Mucosa of rectum (tissue), 2 donors: ENCODE measurements around the gene PDE4D.

ENCODE experiments used
- H3K27ac ChIP-seq, 2 donors: one replicate each; pipeline ENCODE4 v1.7.0; 2013; ENCODE audit warnings: inconsistent platforms in 2 of 2, low read depth in 2 of 2, low read length in 2 of 2
- H3K27me3 ChIP-seq, 2 donors: one replicate each; pipeline ENCODE4 v1.7.0; 2013; ENCODE audit warnings: low read length in 2 of 2; ENCODE audit not compliant: control insufficient read depth in 2 of 2, insufficient read depth in 2 of 2
- H3K36me3 ChIP-seq, 2 donors: one replicate each; pipeline ENCODE4 v1.7.0; 2013; ENCODE audit warnings: low read length in 2 of 2; ENCODE audit not compliant: control insufficient read depth in 2 of 2, insufficient read depth in 2 of 2
- H3K4me1 ChIP-seq, 2 donors: one replicate each; pipeline ENCODE4 v1.7.0; 2013; ENCODE audit warnings: low read length in 2 of 2, mild to moderate bottlenecking in 1 of 2; ENCODE audit not compliant: control insufficient read depth in 2 of 2, insufficient read depth in 2 of 2
- H3K4me3 ChIP-seq, 2 donors: one replicate each; pipeline ENCODE4 v1.7.0; 2013; ENCODE audit warnings: low read length in 2 of 2
- H3K9ac ChIP-seq, 2 donors: one replicate each; pipeline ENCODE4 v1.7.0; 2013; ENCODE audit warnings: low read length in 2 of 2, low read depth in 1 of 2, mild to moderate bottlenecking in 1 of 2
- H3K9me3 ChIP-seq, 2 donors: one replicate each; pipeline ENCODE4 v1.7.0; 2013; ENCODE audit warnings: low read length in 2 of 2; ENCODE audit not compliant: control insufficient read depth in 2 of 2
- donor health status: healthy.
- donor health status: Normal muscosa, but diverticular disease.

Gene PDE4D

GRCh38 chr5:59830536-59831200 lies 62.9 kb downstream of the PDE4D start:
- no peaks in the 10 kb centered on the region for H3K9me3 ChIP-seq
- H3K9ac ChIP-seq: no peak overlapping the region
- H3K27me3 ChIP-seq: peaks cover 0 to 3% of the 10 kb centered on the region in 2 donors
- H3K4me1 ChIP-seq: no peaks in the 10 kb centered on the region
- no peaks in the 10 kb centered on the region for H3K36me3 ChIP-seq
- H3K4me3 ChIP-seq: no peak overlapping the region
- no peak overlapping the region for H3K27ac ChIP-seq

DNA sequence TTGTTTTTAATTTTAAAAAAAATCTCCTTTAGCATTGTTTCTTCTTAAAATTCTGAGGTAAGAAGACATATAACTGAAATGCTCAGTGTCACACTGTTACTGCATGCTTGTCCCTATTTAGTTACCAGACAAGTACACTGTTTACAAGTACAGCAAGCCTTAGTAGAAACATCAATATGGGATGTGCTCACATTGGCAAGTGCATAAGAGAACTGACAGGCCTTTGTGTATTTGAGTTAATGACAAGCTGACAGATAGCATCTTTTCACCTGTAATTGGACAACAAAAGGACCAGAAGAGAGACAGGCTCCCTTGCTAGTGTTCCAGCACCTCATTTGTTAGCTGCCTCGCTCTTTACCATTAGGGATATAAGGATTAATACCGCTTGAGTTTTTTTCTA lies 63.6 kb downstream of the PDE4D start:
- no peak overlapping the region for H3K9ac ChIP-seq
- H3K4me1 ChIP-seq: no peaks in the 10 kb centered on the region

GRCh38 chr5:59829386-59829785 lies 64.1 kb downstream of the PDE4D start:
- H3K27me3 ChIP-seq: peaks cover 0 to 3% of the 10 kb centered on the region in 2 donors
- H3K4me1 ChIP-seq: no peaks in the 10 kb centered on the region
- no peak overlapping the region for H3K27ac ChIP-seq
- no peaks in the 10 kb centered on the region for H3K36me3 ChIP-seq
- H3K4me3 ChIP-seq: no peak overlapping the region
- H3K9me3 ChIP-seq: no peaks in the 10 kb centered on the region
- H3K9ac ChIP-seq: no peak overlapping the region

More for the DNA sequence above, 63.6 kb downstream of the PDE4D start:
- Histone ChIP-seq H3K9me3 (no peaks in the 10 kb centered on the region), H3K36me3 (no peaks in the 10 kb centered on the region), H3K27ac (no peak overlapping the region), H3K27me3 (peaks cover 0 to 3% of the 10 kb centered on the region in 2 donors), H3K4me3 (no peak overlapping the region)

- no peak overlapping the region for H3K9ac ChIP-seq
- no peaks in the 10 kb centered on the region for H3K4me1 ChIP-seq
- H3K27ac ChIP-seq: no peak overlapping the region
- H3K9me3 ChIP-seq: no peaks in the 10 kb centered on the region
- no peak overlapping the region for H3K4me3 ChIP-seq
- H3K27me3 ChIP-seq: peaks cover 0 to 3% of the 10 kb centered on the region in 2 donors
- H3K36me3 ChIP-seq: no peaks in the 10 kb centered on the region
These were observed 64.9 kb downstream of the PDE4D start for GRCh38 chr5:59828623-59829022.

- H3K9ac ChIP-seq: no peak overlapping the region
- H3K9me3 ChIP-seq: no peaks in the 10 kb centered on the region
- no peak overlapping the region for H3K4me3 ChIP-seq
- H3K27me3 ChIP-seq: peaks cover 0 to 3% of the 10 kb centered on the region in 2 donors
- H3K36me3 ChIP-seq: no peaks in the 10 kb centered on the region
- H3K4me1 ChIP-seq: no peaks in the 10 kb centered on the region
- no peak overlapping the region for H3K27ac ChIP-seq
These were observed 66.5 kb downstream of the PDE4D start for GRCh38 chr5:59826996-59827395.

DNA sequence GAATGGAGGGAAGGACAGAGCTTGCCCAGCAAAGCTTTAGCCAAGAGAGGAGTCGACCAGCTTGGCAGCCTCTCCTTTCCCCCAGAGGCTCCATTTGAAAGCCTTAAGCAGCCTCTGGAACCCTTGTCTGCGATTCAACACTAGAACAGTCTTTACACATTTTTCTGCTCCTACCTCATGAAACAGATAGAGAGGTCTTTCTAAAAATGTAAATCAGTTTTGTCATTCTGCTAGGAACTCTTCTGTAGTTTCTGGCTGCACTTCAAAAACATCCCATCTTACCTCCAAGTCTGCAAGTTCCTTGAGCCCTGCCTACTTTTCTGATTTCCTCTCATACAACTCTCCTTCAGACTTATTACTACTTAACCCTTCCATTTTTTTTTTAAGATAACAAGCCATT lies 70.1 kb downstream of the PDE4D start:
- Histone ChIP-seq H3K27ac (no peak overlapping the region), H3K27me3 (no peaks in the 10 kb centered on the region), H3K9me3 (no peaks in the 10 kb centered on the region), H3K4me3 (no peak overlapping the region), H3K4me1 (no peaks in the 10 kb centered on the region), H3K36me3 (no peaks in the 10 kb centered on the region), H3K9ac (no peak overlapping the region)

GRCh38 chr5:59819806-59820205 lies 73.7 kb downstream of the PDE4D start:
- H3K4me3 ChIP-seq: no peak overlapping the region
- no peaks in the 10 kb centered on the region for H3K4me1 ChIP-seq
- H3K27me3 ChIP-seq: no peaks in the 10 kb centered on the region
- no peak overlapping the region for H3K27ac ChIP-seq
- no peaks in the 10 kb centered on the region for H3K36me3 ChIP-seq
- H3K9ac ChIP-seq: no peak overlapping the region
- no peaks in the 10 kb centered on the region for H3K9me3 ChIP-seq

- no peak overlapping the region for H3K9ac ChIP-seq
- H3K27ac ChIP-seq: no peak overlapping the region
- H3K4me1 ChIP-seq: no peaks in the 10 kb centered on the region
- no peaks in the 10 kb centered on the region for H3K36me3 ChIP-seq
- no peaks in the 10 kb centered on the region for H3K27me3 ChIP-seq
- H3K4me3 ChIP-seq: no peak overlapping the region
- H3K9me3 ChIP-seq: no peaks in the 10 kb centered on the region
These were observed 76.0 kb downstream of the PDE4D start for GRCh38 chr5:59817536-59817935.

DNA sequence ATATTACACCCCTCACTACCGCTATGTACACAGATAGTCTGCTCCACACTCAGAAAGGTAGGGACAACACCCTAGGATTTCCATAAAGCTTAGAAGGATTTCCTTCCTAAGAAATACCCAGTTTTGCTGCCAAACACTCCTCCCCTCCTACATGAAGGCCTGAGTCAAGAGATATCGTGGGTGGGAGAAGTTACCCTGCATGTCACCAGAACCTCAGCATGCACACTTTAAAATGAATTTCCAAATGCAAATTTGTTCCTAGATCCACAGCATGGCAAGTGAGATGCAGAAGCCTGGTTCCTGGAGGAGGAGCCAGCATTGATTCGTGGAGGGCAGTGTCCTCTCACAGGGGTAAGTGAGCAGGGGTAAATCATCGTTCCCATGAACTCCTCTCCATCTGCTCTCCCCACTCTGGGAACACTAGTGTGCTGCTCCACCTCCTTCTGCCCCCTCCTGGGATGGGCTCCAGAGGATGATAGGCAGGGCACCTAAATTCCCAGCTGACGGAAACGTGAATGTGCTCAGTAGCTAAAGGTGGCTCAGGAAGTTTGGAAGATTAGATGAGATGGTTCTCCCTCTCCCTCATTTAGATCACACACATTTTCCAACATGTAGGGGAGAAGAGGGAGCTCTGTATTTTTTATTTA lies 76.7 kb downstream of the PDE4D start:
- H3K27me3 ChIP-seq: no peaks in the 10 kb centered on the region
- no peaks in the 10 kb centered on the region for H3K36me3 ChIP-seq
- H3K27ac ChIP-seq: no peak overlapping the region
- H3K9me3 ChIP-seq: no peaks in the 10 kb centered on the region
- H3K4me1 ChIP-seq: no peaks in the 10 kb centered on the region
- no peak overlapping the region for H3K9ac ChIP-seq
- no peak overlapping the region for H3K4me3 ChIP-seq

DNA sequence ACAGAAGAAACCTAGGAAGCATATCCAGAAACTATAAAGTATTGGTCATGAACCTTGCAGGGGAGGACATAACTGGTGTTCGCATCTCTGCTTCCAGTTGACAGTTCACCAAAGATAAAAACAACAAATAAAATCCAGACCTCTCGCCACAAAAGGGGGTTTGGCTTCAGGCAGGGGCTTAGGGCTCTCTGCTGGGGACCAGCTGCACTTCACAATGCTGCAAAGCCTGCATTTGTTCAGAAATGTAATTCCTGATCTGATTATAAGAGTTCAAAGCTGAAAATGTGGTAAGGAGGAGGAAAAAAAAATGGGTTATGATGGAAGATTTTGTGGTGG lies 79.0 kb downstream of the PDE4D start:
- Histone ChIP-seq H3K36me3 (no peaks in the 10 kb centered on the region), H3K4me3 (no peak overlapping the region), H3K9me3 (no peaks in the 10 kb centered on the region), H3K4me1 (no peaks in the 10 kb centered on the region), H3K9ac (no peak overlapping the region), H3K27ac (no peak overlapping the region), H3K27me3 (no peaks in the 10 kb centered on the region)
